Measurements from ENCODE around the gene CPNE2.
A peak's percentile ranks its signal among the peaks of the same experiment; 100 is the strongest.
"Not testable (repeated sequence)": the region's sequence is repeated elsewhere in the genome, so short reads cannot be mapped to it uniquely, and the experiment has no call there.

CPNE2 gene

DNA sequence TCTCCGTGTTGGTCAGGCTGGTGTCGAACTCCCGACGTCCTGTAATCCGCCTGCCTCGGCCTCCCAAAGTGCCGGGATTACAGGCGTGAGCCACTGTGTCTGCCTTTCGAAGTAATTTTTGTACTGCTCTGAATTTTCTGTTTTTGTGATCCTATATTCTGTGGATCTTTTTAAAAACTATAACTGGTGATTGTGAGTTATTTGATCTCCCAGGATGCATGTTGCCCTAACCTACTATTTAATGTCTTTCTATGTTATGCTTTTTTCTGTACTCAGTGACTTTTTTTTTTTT is 96.3 kb downstream of the CPNE2 start:
- FAIRE-seq (no peak), DNase-seq (ENCODE audit: insufficient read length, low spot score) (no peak)

GRCh38 chr16:57189527-57189926 is 97.1 kb downstream of the CPNE2 start:
- FAIRE-seq; DNase-seq (ENCODE audit: insufficient read length, low spot score): not testable (repeated sequence)

- FAIRE-seq (no peak), DNase-seq (ENCODE audit: insufficient read length, low spot score) (no peak)
These were observed 97.8 kb downstream of the CPNE2 start for GRCh38 chr16:57190136-57190535.

DNA sequence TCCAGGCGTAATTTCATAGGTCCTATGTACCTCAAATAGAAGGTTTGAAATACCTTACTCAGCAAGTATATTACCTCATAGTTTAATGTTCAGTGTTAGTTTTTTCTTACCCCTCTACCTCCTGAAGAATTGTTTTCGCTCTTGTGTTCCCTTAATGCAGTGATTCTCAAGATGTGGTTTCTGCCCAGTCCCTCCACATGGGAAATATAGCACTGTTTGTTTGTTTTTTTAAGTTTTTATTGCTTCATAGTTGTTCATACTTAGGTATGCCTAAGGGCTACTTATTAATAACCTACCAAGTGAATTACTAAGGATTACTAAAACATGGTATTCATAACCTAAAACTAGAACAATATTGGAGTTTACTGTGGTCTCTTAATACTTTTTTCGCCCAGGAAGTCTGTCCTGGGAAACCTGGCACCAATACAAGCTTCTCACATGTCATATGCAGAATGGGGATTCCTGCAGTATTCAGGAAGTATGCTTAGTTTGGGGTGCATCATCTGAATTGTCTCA is 98.7 kb downstream of the CPNE2 start:
- DNase-seq (ENCODE audit: insufficient read length, low spot score) = no peak
- no peak for FAIRE-seq

DNA sequence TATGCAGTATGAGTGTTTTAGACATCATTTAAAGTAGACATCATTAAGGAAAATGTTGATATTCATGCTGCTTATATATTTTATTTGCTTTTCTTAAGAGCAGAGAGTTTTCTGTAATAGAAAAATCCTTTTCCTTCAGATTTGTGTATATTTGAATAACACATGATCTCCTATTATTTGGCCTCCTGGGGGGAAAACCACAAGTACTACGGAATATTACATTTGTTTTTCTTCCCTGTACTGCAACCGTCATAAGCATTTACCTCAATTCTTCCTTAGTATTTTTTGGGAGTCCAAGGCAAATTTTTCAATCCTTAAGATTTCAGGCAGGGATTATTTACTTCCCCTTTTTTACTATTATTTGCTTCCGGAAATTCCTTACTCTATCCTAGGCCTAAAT is 99.8 kb downstream of the CPNE2 start:
- FAIRE-seq (no peak), DNase-seq (ENCODE audit: insufficient read length, low spot score) (no peak)

DNA sequence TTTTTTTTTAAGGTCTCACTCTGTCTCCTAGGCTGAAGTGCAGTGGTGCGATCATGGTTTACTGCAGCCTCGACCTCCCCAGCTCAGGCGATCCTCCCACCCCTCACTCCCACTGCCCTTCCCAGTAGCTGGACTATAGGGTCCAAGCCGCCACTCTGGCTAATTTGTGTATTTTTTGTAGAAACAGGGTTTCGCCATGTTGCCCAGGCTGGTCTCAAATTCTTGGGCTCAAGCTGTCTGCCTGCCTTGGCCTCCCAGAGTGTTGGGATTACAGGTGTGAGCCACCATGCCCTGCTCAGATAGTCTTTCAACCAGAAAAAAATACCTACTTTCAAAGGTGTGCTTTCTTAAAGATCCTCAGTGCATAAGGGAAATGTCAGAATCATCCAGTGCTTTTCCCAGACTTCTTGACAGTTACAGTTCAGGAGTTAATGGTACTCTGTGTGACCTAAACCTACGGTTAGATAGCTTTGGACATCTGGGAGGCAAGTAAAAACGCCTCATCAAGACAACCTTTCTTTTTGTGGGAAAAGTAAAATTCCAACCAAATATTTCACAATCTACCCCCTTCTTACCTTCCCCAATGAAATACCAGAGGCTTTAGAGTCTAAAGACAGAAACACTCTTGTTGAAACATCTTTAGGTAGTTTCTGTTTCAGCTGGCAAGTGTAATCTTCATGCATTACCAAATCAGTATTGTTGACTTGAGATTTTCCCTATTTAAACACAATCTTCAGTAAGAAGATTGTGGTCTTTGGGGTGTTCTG is 100.5 kb downstream of the CPNE2 start:
- DNase-seq (ENCODE audit: insufficient read length, low spot score) (no peak), FAIRE-seq (peak; percentile 55)

DNA sequence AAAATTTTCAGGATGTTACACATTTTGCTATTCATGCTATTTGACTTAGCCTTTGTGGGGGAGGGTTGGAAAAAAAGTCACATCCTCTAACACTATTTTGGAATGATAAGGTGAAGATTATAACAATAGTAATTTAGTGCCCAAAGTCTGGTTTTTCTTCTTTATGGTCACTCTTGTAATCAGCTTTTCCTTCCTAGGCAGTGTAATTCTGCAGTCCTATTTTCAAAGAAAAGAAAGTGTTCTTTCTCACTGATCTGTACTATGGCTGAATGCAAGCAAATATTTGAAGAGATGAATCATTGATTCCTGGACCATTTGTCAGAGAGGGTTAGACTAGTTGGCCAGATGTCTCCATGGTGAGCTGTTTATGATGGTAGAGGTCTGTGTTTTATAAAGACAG is 102.1 kb downstream of the CPNE2 start:
- no peak for DNase-seq (ENCODE audit: insufficient read length, low spot score)
- no peak for FAIRE-seq

- no peak for DNase-seq (ENCODE audit: insufficient read length, low spot score)
- FAIRE-seq = peak; percentile 68
These were observed 103.9 kb downstream of the CPNE2 start for GRCh38 chr16:57196286-57196685.

DNA sequence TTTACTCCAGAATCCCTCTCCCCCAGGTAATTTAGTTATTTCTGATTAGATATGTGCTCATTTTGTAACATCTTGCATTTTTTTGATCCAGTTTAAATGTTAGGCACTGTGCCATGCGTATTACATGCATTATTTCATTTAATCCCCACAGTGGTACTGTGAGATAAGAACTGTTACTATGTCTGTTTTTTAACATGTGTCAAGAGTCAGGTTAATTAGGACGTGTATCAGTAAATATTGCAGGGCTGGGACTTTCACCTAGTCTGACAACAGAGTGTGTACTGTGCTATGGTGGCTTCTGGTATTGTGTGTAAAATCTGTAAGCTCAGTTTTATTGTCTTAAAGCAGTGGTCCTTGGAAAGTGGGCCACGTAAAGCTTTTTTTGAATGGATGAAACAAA is 104.4 kb downstream of the CPNE2 start:
- FAIRE-seq = no peak
- no peak for DNase-seq (ENCODE audit: insufficient read length, low spot score)

All from GM19239 (cell line).